H4 (cell line): ENCODE data around the gene SPTAN1. TPM values are rescaled to one million over a fixed set of nuclear protein-coding genes. Genes with fewer than 3 reads are reported as not detected.

Experiments used
- DNase-seq: peaks from one replicate; pipeline ENCODE4 v3.0.0-alpha.2; 2015; ENCODE audit warnings: low spot score
- total RNA-seq: library from RNA; depleted of rRNA; stranded (reverse); fragments of >200 nt; shearing (Covaris generic); gene quantifications from 2 replicates; pipeline ENCODE4 v1.2.3, GENCODE V29; 2014

The SPTAN1 gene
- total RNA-seq, 1 experiment from 2014 or later, result 52.8 TPM

GRCh38 chr9:128632486-128632885 is 80.1 kb downstream of the SPTAN1 start:
- no peak for DNase-seq

- no peak for DNase-seq
These were observed 80.7 kb downstream of the SPTAN1 start for GRCh38 chr9:128633057-128633456.

GRCh38 chr9:128633601-128634000 is 81.2 kb downstream of the SPTAN1 start:
- no peak for DNase-seq

GRCh38 chr9:128634111-128634510 is 81.7 kb downstream of the SPTAN1 start:
- no peak for DNase-seq

GRCh38 chr9:128634651-128635262 is 82.4 kb downstream of the SPTAN1 start:
- DNase-seq, result no peak

- DNase-seq, result peak; percentile 95
These were observed 83.1 kb downstream of the SPTAN1 start for GRCh38 chr9:128635266-128636023.

- DNase-seq, result peak; percentile 33
These were observed 83.6 kb downstream of the SPTAN1 start for GRCh38 chr9:128636024-128636390.

- DNase-seq, result peak; percentile 5
These were observed 84.5 kb downstream of the SPTAN1 start for GRCh38 chr9:128636556-128637530.

GRCh38 chr9:128637656-128638055 is 85.3 kb downstream of the SPTAN1 start:
- DNase-seq, result peak; percentile 60

- no peak for DNase-seq
These were observed 86.2 kb downstream of the SPTAN1 start for GRCh38 chr9:128638580-128638979.

GRCh38 chr9:128640603-128641002 is 88.2 kb downstream of the SPTAN1 start:
- no peak for DNase-seq

GRCh38 chr9:128642675-128643245 is 90.4 kb downstream of the SPTAN1 start:
- DNase-seq, result no peak

- no peak for DNase-seq
These were observed 91.3 kb downstream of the SPTAN1 start for GRCh38 chr9:128643519-128644300.

- DNase-seq, result peak; percentile 8
These were observed 95.8 kb downstream of the SPTAN1 start for GRCh38 chr9:128648206-128648605.

- no peak for DNase-seq
These were observed 99.4 kb downstream of the SPTAN1 start for GRCh38 chr9:128651798-128652197.

GRCh38 chr9:128653908-128654307 is 101.5 kb downstream of the SPTAN1 start:
- no peak for DNase-seq

- no peak for DNase-seq
These were observed 102.1 kb downstream of the SPTAN1 start for GRCh38 chr9:128654481-128654880.

GRCh38 chr9:128656416-128657343 is 104.3 kb downstream of the SPTAN1 start, which contains the start of gene DYNC2I2:
TSS of gene DYNC2I2 (minus strand) at chr9:128656847. CDS start at chr9:128656726, 121 bp downstream.
- DNase-seq, result peak; percentile 87

- no peak for DNase-seq
These were observed 104.9 kb downstream of the SPTAN1 start for GRCh38 chr9:128657344-128657704.

GRCh38 chr9:128657796-128658195 is 105.4 kb downstream of the SPTAN1 start:
- no peak for DNase-seq
